ENCODE data around the gene PCBP2.
A peak's percentile ranks its signal among the peaks of the same experiment; 100 is the strongest.

PCBP2 gene

GRCh38 chr12:53463802-53464560 is 12.1 kb downstream of the PCBP2 start:
- Histone ChIP-seq H3K4me3 (ENCODE audit: low read depth, low read length) (no peak overlapping the region), H3K27ac (ENCODE audit: low read depth, low read length) (no peak overlapping the region), H3K4me1 (ENCODE audit: control insufficient read depth in 1 of 2, insufficient read depth in 2 of 2, low read length in 2 of 2) (no peaks in the 10 kb centered on the region), H3K4ac (ENCODE audit: low read depth, low read length) (peak overlapping the region; percentile 54), H2BK12ac (ENCODE audit: low read length) (no peak overlapping the region), H3K79me1 (ENCODE audit: low read length) (no peaks in the 10 kb centered on the region), H3K14ac (ENCODE audit: low read length) (no peak overlapping the region), H4K12ac (ENCODE audit: low read depth, low read length) (no peak overlapping the region), H4K91ac (ENCODE audit: low read depth, low read length) (no peak overlapping the region), H2BK5ac (ENCODE audit: low read depth, low read length, poor library complexity) (no peak overlapping the region), H3K23ac (ENCODE audit: low read length) (no peak overlapping the region), H3K9ac (ENCODE audit: low read length) (no peak overlapping the region), H2BK120ac (ENCODE audit: insufficient read depth, low read length, poor library complexity) (no peak overlapping the region), H3K36me3 (ENCODE audit: control insufficient read depth in 1 of 2, insufficient read depth in 2 of 2, low read length in 2 of 2) (peaks cover 47 to 85% of the 10 kb centered on the region in 2 experiments), H2AFZ (ENCODE audit: insufficient read depth, low read length, poor library complexity) (no peak overlapping the region), H2AK5ac (ENCODE audit: low read length) (no peak overlapping the region), H3K27me3 (ENCODE audit: insufficient read depth, low read length) (no peaks in the 10 kb centered on the region), H3K9me3 (ENCODE audit: insufficient read depth, low read depth, low read length) (no peaks in the 10 kb centered on the region), H3K4me2 (ENCODE audit: low read length) (no peak overlapping the region), H4K8ac (ENCODE audit: low read depth, low read length) (no peak overlapping the region), H3K18ac (ENCODE audit: low read length) (no peak overlapping the region), H3K79me2 (ENCODE audit: control insufficient read depth, insufficient read depth, low read length, poor library complexity) (peaks cover 2% of the 10 kb centered on the region)
- WGBS (ENCODE audit: extremely low coverage, insufficient coverage, insufficient read length): 100% methylated on average over 2 of the region's 5 CpGs
- DNase-seq: no peak

GRCh38 chr12:53464685-53465418 is 12.9 kb downstream of the PCBP2 start:
- WGBS (ENCODE audit: extremely low coverage, insufficient coverage, insufficient read length): no CpG with 5 or more reads among the region's 11 CpGs
- Histone ChIP-seq H3K79me2 (ENCODE audit: control insufficient read depth, insufficient read depth, low read length, poor library complexity) (peaks cover 2% of the 10 kb centered on the region), H4K91ac (ENCODE audit: low read depth, low read length) (no peak overlapping the region), H3K14ac (ENCODE audit: low read length) (no peak overlapping the region), H3K27ac (ENCODE audit: low read depth, low read length) (no peak overlapping the region), H2BK5ac (ENCODE audit: low read depth, low read length, poor library complexity) (no peak overlapping the region), H3K4me3 (ENCODE audit: low read depth, low read length) (no peak overlapping the region), H3K4me2 (ENCODE audit: low read length) (no peak overlapping the region), H3K4me1 (ENCODE audit: control insufficient read depth in 1 of 2, insufficient read depth in 2 of 2, low read length in 2 of 2) (no peaks in the 10 kb centered on the region), H3K9ac (ENCODE audit: low read length) (no peak overlapping the region), H3K4ac (ENCODE audit: low read depth, low read length) (no peak overlapping the region), H3K9me3 (ENCODE audit: insufficient read depth, low read depth, low read length) (no peaks in the 10 kb centered on the region), H3K23ac (ENCODE audit: low read length) (no peak overlapping the region), H4K12ac (ENCODE audit: low read depth, low read length) (no peak overlapping the region), H2BK12ac (ENCODE audit: low read length) (no peak overlapping the region), H4K8ac (ENCODE audit: low read depth, low read length) (no peak overlapping the region), H2AK5ac (ENCODE audit: low read length) (no peak overlapping the region), H3K36me3 (ENCODE audit: control insufficient read depth in 1 of 2, insufficient read depth in 2 of 2, low read length in 2 of 2) (peaks cover 49 to 87% of the 10 kb centered on the region in 2 experiments), H3K79me1 (ENCODE audit: low read length) (no peaks in the 10 kb centered on the region), H3K27me3 (ENCODE audit: insufficient read depth, low read length) (no peaks in the 10 kb centered on the region), H2AFZ (ENCODE audit: insufficient read depth, low read length, poor library complexity) (peak overlapping the region; percentile 8), H3K18ac (ENCODE audit: low read length) (no peak overlapping the region), H2BK120ac (ENCODE audit: insufficient read depth, low read length, poor library complexity) (no peak overlapping the region)
- no peak for DNase-seq

DNA sequence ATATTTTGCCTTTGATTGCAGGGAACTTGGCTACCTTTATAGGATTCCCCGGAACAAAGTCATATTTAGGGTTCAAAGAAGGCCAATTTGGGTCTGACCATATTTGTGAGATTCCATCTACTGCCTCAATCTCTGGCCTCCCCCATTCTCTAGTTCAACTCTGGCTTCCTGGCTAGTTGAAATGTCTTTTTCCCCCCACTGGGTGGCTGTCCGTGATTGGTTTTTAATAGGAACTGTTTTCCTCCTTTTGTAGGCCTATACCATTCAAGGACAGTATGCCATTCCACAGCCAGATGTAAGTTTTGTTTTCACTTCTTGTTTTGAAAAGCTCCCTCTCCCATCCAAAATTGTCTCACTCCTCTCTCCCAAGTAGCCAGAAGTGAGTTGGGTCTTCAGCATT is 13.8 kb downstream of the PCBP2 start:
- H4K91ac ChIP-seq (ENCODE audit: low read depth, low read length): no peak overlapping the region
- no peak overlapping the region for H2BK12ac ChIP-seq (ENCODE audit: low read length)
- no peaks in the 10 kb centered on the region for H3K9me3 ChIP-seq (ENCODE audit: insufficient read depth, low read depth, low read length)
- H3K14ac ChIP-seq (ENCODE audit: low read length): no peak overlapping the region
- no peak overlapping the region for H4K8ac ChIP-seq (ENCODE audit: low read depth, low read length)
- no peak overlapping the region for H3K23ac ChIP-seq (ENCODE audit: low read length)
- no peak overlapping the region for H3K4me2 ChIP-seq (ENCODE audit: low read length)
- H3K18ac ChIP-seq (ENCODE audit: low read length): no peak overlapping the region
- no peak overlapping the region for H3K9ac ChIP-seq (ENCODE audit: low read length)
- WGBS (ENCODE audit: extremely low coverage, insufficient coverage, insufficient read length): no CpG with 5 or more reads among the region's 2 CpGs
- H2AFZ ChIP-seq (ENCODE audit: insufficient read depth, low read length, poor library complexity): no peak overlapping the region
- H2AK5ac ChIP-seq (ENCODE audit: low read length): no peak overlapping the region
- no peak overlapping the region for H4K12ac ChIP-seq (ENCODE audit: low read depth, low read length)
- H3K27ac ChIP-seq (ENCODE audit: low read depth, low read length): no peak overlapping the region
- H3K27me3 ChIP-seq (ENCODE audit: insufficient read depth, low read length): no peaks in the 10 kb centered on the region
- H3K4me3 ChIP-seq (ENCODE audit: low read depth, low read length): no peak overlapping the region
- H3K4me1 ChIP-seq (ENCODE audit: control insufficient read depth in 1 of 2, insufficient read depth in 2 of 2, low read length in 2 of 2): no peaks in the 10 kb centered on the region
- H3K4ac ChIP-seq (ENCODE audit: low read depth, low read length): peak overlapping the region; percentile 28
- H2BK120ac ChIP-seq (ENCODE audit: insufficient read depth, low read length, poor library complexity): no peak overlapping the region
- H3K79me2 ChIP-seq (ENCODE audit: control insufficient read depth, insufficient read depth, low read length, poor library complexity): peaks cover 2% of the 10 kb centered on the region
- DNase-seq: no peak
- no peaks in the 10 kb centered on the region for H3K79me1 ChIP-seq (ENCODE audit: low read length)
- H2BK5ac ChIP-seq (ENCODE audit: low read depth, low read length, poor library complexity): no peak overlapping the region
- peaks cover 51 to 87% of the 10 kb centered on the region in 2 experiments for H3K36me3 ChIP-seq (ENCODE audit: control insufficient read depth in 1 of 2, insufficient read depth in 2 of 2, low read length in 2 of 2)

DNA sequence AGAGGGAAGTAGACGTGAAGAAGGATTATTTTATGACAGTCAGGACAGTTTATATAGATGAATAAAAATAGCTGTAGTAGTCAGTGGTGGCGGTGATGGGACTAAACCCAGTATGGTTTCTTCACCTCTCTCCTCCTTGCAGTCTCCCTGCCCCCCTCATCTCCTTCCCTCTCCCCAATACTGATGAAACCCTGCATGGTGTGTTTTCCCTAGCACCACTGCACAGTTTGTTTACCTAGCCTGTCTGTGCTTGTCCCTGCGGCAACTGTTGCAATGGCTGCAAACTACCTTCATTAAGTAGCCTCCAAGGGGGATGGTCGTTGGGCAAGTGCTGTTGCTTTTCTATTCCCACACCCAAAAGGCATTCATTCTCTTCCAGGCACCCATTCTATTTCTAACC is 14.7 kb downstream of the PCBP2 start:
- Histone ChIP-seq H3K79me2 (ENCODE audit: control insufficient read depth, insufficient read depth, low read length, poor library complexity) (no peaks in the 10 kb centered on the region), H2BK12ac (ENCODE audit: low read length) (no peak overlapping the region), H3K9ac (ENCODE audit: low read length) (no peak overlapping the region), H2BK5ac (ENCODE audit: low read depth, low read length, poor library complexity) (no peak overlapping the region), H4K91ac (ENCODE audit: low read depth, low read length) (no peak overlapping the region), H2AFZ (ENCODE audit: insufficient read depth, low read length, poor library complexity) (no peak overlapping the region), H3K4me3 (ENCODE audit: low read depth, low read length) (no peak overlapping the region), H2AK5ac (ENCODE audit: low read length) (no peak overlapping the region), H3K27ac (ENCODE audit: low read depth, low read length) (no peak overlapping the region), H3K18ac (ENCODE audit: low read length) (no peak overlapping the region), H3K14ac (ENCODE audit: low read length) (no peak overlapping the region), H3K4me2 (ENCODE audit: low read length) (no peak overlapping the region), H3K9me3 (ENCODE audit: insufficient read depth, low read depth, low read length) (no peaks in the 10 kb centered on the region), H3K36me3 (ENCODE audit: control insufficient read depth in 1 of 2, insufficient read depth in 2 of 2, low read length in 2 of 2) (peaks cover 51 to 89% of the 10 kb centered on the region in 2 experiments), H4K12ac (ENCODE audit: low read depth, low read length) (no peak overlapping the region), H3K27me3 (ENCODE audit: insufficient read depth, low read length) (no peaks in the 10 kb centered on the region), H2BK120ac (ENCODE audit: insufficient read depth, low read length, poor library complexity) (no peak overlapping the region), H3K23ac (ENCODE audit: low read length) (no peak overlapping the region), H3K79me1 (ENCODE audit: low read length) (no peaks in the 10 kb centered on the region), H4K8ac (ENCODE audit: low read depth, low read length) (no peak overlapping the region), H3K4me1 (ENCODE audit: control insufficient read depth in 1 of 2, insufficient read depth in 2 of 2, low read length in 2 of 2) (no peaks in the 10 kb centered on the region), H3K4ac (ENCODE audit: low read depth, low read length) (no peak overlapping the region)
- WGBS (ENCODE audit: extremely low coverage, insufficient coverage, insufficient read length): no CpG with 5 or more reads among the region's 4 CpGs
- no peak for DNase-seq

Measured in trophoblast cell (in vitro differentiated cells and primary cell).